ENCODE results near the gene BOD1.

BOD1 gene

GRCh38 chr5:173646692-173647091, 30.2 kb upstream of the BOD1 start:
- no peak overlapping the region for H3K4me3 Mint-ChIP-seq
- no peaks in the 10 kb centered on the region for H3K9me3 Mint-ChIP-seq
- H3K27me3 Mint-ChIP-seq = peaks cover 58% of the 10 kb centered on the region
- no peaks in the 10 kb centered on the region for H3K4me1 Mint-ChIP-seq
- H3K36me3 Mint-ChIP-seq (ENCODE audit: insufficient read depth) = no peaks in the 10 kb centered on the region
- DNase-seq (ENCODE audit: low spot score in 2 of 2) (no peak), ATAC-seq (replicated peaks; ENCODE audit: extremely low read depth, poor library complexity, severe bottlenecking) (no peak)
- no peak overlapping the region for H3K27ac Mint-ChIP-seq (ENCODE audit: low read depth)

GRCh38 chr5:173645890-173646574, 29.6 kb upstream of the BOD1 start:
- H3K9me3 Mint-ChIP-seq = no peaks in the 10 kb centered on the region
- DNase-seq (ENCODE audit: low spot score in 2 of 2) (no peak), ATAC-seq (replicated peaks; ENCODE audit: extremely low read depth, poor library complexity, severe bottlenecking) (no peak)
- no peak overlapping the region for H3K27ac Mint-ChIP-seq (ENCODE audit: low read depth)
- H3K4me3 Mint-ChIP-seq = no peak overlapping the region
- H3K27me3 Mint-ChIP-seq = peaks cover 51% of the 10 kb centered on the region
- H3K4me1 Mint-ChIP-seq = no peaks in the 10 kb centered on the region
- no peaks in the 10 kb centered on the region for H3K36me3 Mint-ChIP-seq (ENCODE audit: insufficient read depth)

- no peaks in the 10 kb centered on the region for H3K9me3 Mint-ChIP-seq
- H3K4me1 Mint-ChIP-seq = no peaks in the 10 kb centered on the region
- DNase-seq (ENCODE audit: low spot score in 2 of 2) (no peak), ATAC-seq (replicated peaks; ENCODE audit: extremely low read depth, poor library complexity, severe bottlenecking) (no peak)
- no peak overlapping the region for H3K27ac Mint-ChIP-seq (ENCODE audit: low read depth)
- H3K4me3 Mint-ChIP-seq = no peak overlapping the region
- H3K36me3 Mint-ChIP-seq (ENCODE audit: insufficient read depth) = no peaks in the 10 kb centered on the region
- peaks cover 45% of the 10 kb centered on the region for H3K27me3 Mint-ChIP-seq
Measured at GRCh38 chr5:173645437-173645807, 29.0 kb upstream of the BOD1 start.

GRCh38 chr5:173644673-173645436, 28.4 kb upstream of the BOD1 start:
- H3K36me3 Mint-ChIP-seq (ENCODE audit: insufficient read depth) = no peaks in the 10 kb centered on the region
- H3K4me1 Mint-ChIP-seq = no peaks in the 10 kb centered on the region
- H3K4me3 Mint-ChIP-seq = no peak overlapping the region
- ATAC-seq (replicated peaks; ENCODE audit: extremely low read depth, poor library complexity, severe bottlenecking) = no peak
- no peak for DNase-seq (ENCODE audit: low spot score in 2 of 2)
- no peaks in the 10 kb centered on the region for H3K9me3 Mint-ChIP-seq
- peaks cover 39% of the 10 kb centered on the region for H3K27me3 Mint-ChIP-seq
- H3K27ac Mint-ChIP-seq (ENCODE audit: low read depth) = no peak overlapping the region

GRCh38 chr5:173643964-173644363, 27.5 kb upstream of the BOD1 start:
- ATAC-seq (replicated peaks; ENCODE audit: extremely low read depth, poor library complexity, severe bottlenecking) (no peak), DNase-seq (ENCODE audit: low spot score in 2 of 2) (no peak)
- Mint-ChIP-seq H3K27ac (ENCODE audit: low read depth) (no peak overlapping the region), H3K9me3 (no peaks in the 10 kb centered on the region), H3K4me1 (no peaks in the 10 kb centered on the region), H3K27me3 (peaks cover 37% of the 10 kb centered on the region), H3K4me3 (no peak overlapping the region), H3K36me3 (ENCODE audit: insufficient read depth) (no peaks in the 10 kb centered on the region)

- ATAC-seq (replicated peaks; ENCODE audit: extremely low read depth, poor library complexity, severe bottlenecking) = no peak
- H3K4me1 Mint-ChIP-seq = no peaks in the 10 kb centered on the region
- no peaks in the 10 kb centered on the region for H3K36me3 Mint-ChIP-seq (ENCODE audit: insufficient read depth)
- no peak for DNase-seq (ENCODE audit: low spot score in 2 of 2)
- no peak overlapping the region for H3K4me3 Mint-ChIP-seq
- H3K27ac Mint-ChIP-seq (ENCODE audit: low read depth) = no peak overlapping the region
- peaks cover 37% of the 10 kb centered on the region for H3K27me3 Mint-ChIP-seq
- no peaks in the 10 kb centered on the region for H3K9me3 Mint-ChIP-seq
Measured at GRCh38 chr5:173642895-173643481, 26.5 kb upstream of the BOD1 start.

- no peak for DNase-seq (ENCODE audit: low spot score in 2 of 2)
- ATAC-seq (replicated peaks; ENCODE audit: extremely low read depth, poor library complexity, severe bottlenecking) = no peak
- no peaks in the 10 kb centered on the region for H3K36me3 Mint-ChIP-seq (ENCODE audit: insufficient read depth)
- no peak overlapping the region for H3K27ac Mint-ChIP-seq (ENCODE audit: low read depth)
- H3K4me1 Mint-ChIP-seq = no peaks in the 10 kb centered on the region
- no peaks in the 10 kb centered on the region for H3K9me3 Mint-ChIP-seq
- peaks cover 37% of the 10 kb centered on the region for H3K27me3 Mint-ChIP-seq
- no peak overlapping the region for H3K4me3 Mint-ChIP-seq
Measured at GRCh38 chr5:173642191-173642816, 25.9 kb upstream of the BOD1 start.

GRCh38 chr5:173640156-173640804, 23.8 kb upstream of the BOD1 start:
- ATAC-seq (replicated peaks; ENCODE audit: extremely low read depth, poor library complexity, severe bottlenecking) (no peak), DNase-seq (ENCODE audit: low spot score in 2 of 2) (no peak)
- H3K4me1 Mint-ChIP-seq = no peaks in the 10 kb centered on the region
- H3K36me3 Mint-ChIP-seq (ENCODE audit: insufficient read depth) = no peaks in the 10 kb centered on the region
- peaks cover 36% of the 10 kb centered on the region for H3K27me3 Mint-ChIP-seq
- H3K27ac Mint-ChIP-seq (ENCODE audit: low read depth) = no peak overlapping the region
- H3K9me3 Mint-ChIP-seq = no peaks in the 10 kb centered on the region
- no peak overlapping the region for H3K4me3 Mint-ChIP-seq

DNA sequence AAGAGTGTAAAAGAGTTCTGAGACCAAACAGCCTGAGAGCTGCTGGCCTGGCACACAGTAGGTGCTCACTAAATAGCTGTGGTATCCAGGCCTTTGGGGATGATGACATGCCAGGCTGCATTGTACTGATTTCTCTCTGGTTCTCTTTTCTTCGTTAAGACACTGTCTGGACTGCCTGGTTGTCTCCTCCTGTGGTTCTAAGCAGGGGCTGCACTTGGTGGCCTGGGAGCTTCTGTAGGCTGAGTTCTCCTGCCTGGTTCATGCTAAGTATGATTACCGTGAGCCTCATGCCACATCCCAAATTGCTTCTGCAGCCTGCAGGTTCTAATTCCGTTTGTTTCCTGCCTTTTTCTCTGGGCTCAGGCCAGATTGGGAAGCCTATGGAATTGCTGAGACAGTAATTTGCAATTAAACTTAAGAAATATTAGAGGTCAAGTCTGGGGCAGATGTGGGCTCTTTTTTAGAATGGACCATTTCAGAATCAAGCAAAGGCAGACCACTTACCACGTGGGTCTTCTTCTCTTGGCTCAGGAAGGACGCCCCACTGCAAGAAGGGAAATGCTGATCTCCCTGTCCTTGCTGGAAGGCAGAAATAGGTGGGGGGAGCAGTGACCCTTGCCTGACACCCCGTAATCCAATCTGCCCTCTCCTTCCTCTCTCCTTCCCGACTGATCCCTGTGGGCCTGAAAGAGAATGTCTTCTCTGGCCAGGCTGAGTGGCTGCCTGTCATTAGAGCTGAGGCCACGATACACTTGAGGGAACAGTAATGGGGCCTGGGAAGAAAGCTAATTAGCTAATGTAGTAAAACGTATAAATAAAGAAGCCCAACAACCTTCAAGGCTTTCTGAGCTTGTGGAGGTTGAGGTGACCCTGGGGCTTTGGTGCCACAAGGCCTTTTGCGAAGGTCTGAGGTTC, 21.9 kb upstream of the BOD1 start:
- no peaks in the 10 kb centered on the region for H3K4me1 Mint-ChIP-seq
- peaks cover 33% of the 10 kb centered on the region for H3K27me3 Mint-ChIP-seq
- DNase-seq (ENCODE audit: low spot score in 2 of 2) = no peak
- H3K36me3 Mint-ChIP-seq (ENCODE audit: insufficient read depth) = no peaks in the 10 kb centered on the region
- H3K27ac Mint-ChIP-seq (ENCODE audit: low read depth) = peak overlapping the region; percentile 67
- no peak overlapping the region for H3K4me3 Mint-ChIP-seq
- no peaks in the 10 kb centered on the region for H3K9me3 Mint-ChIP-seq
- ATAC-seq (replicated peaks; ENCODE audit: extremely low read depth, poor library complexity, severe bottlenecking) = no peak

DNA sequence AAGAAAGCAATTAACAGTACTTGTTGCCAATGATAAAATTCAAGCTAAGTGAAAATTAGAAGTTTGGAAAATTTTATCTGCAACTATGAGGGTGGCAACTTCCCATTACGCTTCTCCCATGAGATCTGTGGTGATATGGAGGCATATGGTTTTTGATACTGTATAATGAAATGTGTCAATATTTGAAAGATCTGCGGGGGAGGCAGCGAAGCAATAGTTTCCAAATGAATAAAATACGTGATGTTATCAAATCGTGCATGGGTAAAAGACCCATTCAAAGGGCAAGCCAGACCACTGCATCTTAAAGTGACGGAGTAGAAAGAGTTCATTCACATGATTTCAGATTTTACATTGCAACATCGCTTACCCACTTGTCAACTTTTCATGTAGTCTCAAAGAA, 20.9 kb upstream of the BOD1 start:
- H3K4me3 Mint-ChIP-seq = no peak overlapping the region
- no peak overlapping the region for H3K27ac Mint-ChIP-seq (ENCODE audit: low read depth)
- H3K4me1 Mint-ChIP-seq = no peaks in the 10 kb centered on the region
- no peaks in the 10 kb centered on the region for H3K36me3 Mint-ChIP-seq (ENCODE audit: insufficient read depth)
- H3K9me3 Mint-ChIP-seq = no peaks in the 10 kb centered on the region
- H3K27me3 Mint-ChIP-seq = peaks cover 33% of the 10 kb centered on the region
- no peak for DNase-seq (ENCODE audit: low spot score in 2 of 2)
- ATAC-seq (replicated peaks; ENCODE audit: extremely low read depth, poor library complexity, severe bottlenecking) = no peak

DNA sequence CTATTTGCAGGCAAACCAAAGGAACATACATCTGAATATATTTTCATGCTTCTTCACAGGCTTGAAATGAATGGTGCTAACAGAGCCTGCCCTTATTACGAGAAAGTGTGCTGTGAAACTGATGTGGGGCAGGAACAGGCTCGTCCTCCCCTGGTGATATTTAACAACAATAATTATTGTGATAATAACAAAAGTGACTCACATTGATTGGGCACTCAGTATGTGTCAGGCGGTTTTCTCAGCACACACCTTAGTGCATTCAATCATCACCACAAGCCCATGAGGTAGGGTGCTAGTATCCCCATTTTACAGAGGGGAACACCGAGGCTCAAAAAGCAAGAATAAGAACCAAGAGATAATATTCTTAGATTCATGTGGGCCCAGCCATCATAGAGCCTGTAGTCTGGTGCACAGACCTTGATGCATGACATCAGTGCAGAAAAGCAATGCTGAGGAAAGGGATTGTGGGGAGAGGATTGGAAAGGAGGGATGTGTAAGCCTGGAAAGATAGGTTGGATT, 18.1 kb upstream of the BOD1 start:
- H3K36me3 Mint-ChIP-seq (ENCODE audit: insufficient read depth) = no peaks in the 10 kb centered on the region
- ATAC-seq (replicated peaks; ENCODE audit: extremely low read depth, poor library complexity, severe bottlenecking) (no peak), DNase-seq (ENCODE audit: low spot score in 2 of 2) (no peak)
- no peak overlapping the region for H3K27ac Mint-ChIP-seq (ENCODE audit: low read depth)
- H3K4me1 Mint-ChIP-seq = no peaks in the 10 kb centered on the region
- no peaks in the 10 kb centered on the region for H3K9me3 Mint-ChIP-seq
- no peak overlapping the region for H3K4me3 Mint-ChIP-seq
- peaks cover 44% of the 10 kb centered on the region for H3K27me3 Mint-ChIP-seq

Measured in central memory CD8-positive, alpha-beta T cell (primary cell).